Testis (tissue), 3 donors: Measurements from ENCODE around the gene SDHB. TPM values are rescaled to one million over a fixed set of nuclear protein-coding genes. Genes with fewer than 3 reads are reported as not detected.

Experiments
- DNase-seq: peaks from one replicate; pipeline ENCODE4 v3.0.0-alpha.2; 2019
- H3K27ac ChIP-seq, 2 donors: fragments of 200-600 bp; sonication (generic); one replicate each; pipeline ENCODE4 v1.5.1; 2019
- H3K27me3 ChIP-seq: fragments of 200-600 bp; sonication (generic); one replicate; pipeline ENCODE4 v1.5.1; 2019
- H3K36me3 ChIP-seq: fragments of 200-600 bp; sonication (generic); one replicate; pipeline ENCODE4 v1.5.1; 2017; ENCODE audit warnings: low read depth; ENCODE audit errors: missing control alignments
- H3K4me1 ChIP-seq: fragments of 200-600 bp; sonication (generic); one replicate; pipeline ENCODE4 v1.5.1; 2019
- H3K4me3 ChIP-seq, 2 donors: fragments of 200-600 bp; sonication (generic); one replicate each; pipeline ENCODE4 v1.5.1; 2017 to 2019
- H3K9me3 ChIP-seq: fragments of 200-600 bp; sonication (generic); one replicate; pipeline ENCODE4 v1.5.1; 2017
- POLR2A ChIP-seq: fragments of 450-650 bp; IDR thresholded peaks from one replicate; pipeline ENCODE4 v1.6.1; 2017; ENCODE audit warnings: antibody characterized with exemption, mild to moderate bottlenecking, moderate library complexity
- WGBS, 2 donors: methylation state at CpG; one replicate each; pipeline ENCODE4 v1.1.5; 2018; 5-methylcytosine and 5-hydroxymethylcytosine counted together
- intact Hi-C: fragments of 100-400 bp; cut with DNase I; formaldehyde crosslinking; loops from one replicate; pipeline ENCODE4 v1.15.1; 2023; ENCODE audit warnings: low total_unique reads
- polyA plus RNA-seq: library from polyadenylated mRNA; stranded (reverse); fragments of 350-450 nt; fragmentation: Illumina TruSeq; extraction: RNeasy Lipid Tissue Mini Kit (QIAGEN cat#74804); gene quantifications from one replicate; pipeline ENCODE4 v1.2.3, GENCODE V29; 2014; ENCODE audit warnings: low read depth, low replicate concordance; ENCODE audit not compliant: insufficient read depth
- total RNA-seq, 2 donors: library from RNA; depleted of rRNA; stranded (reverse); fragments of >200 nt; gene quantifications; one replicate each; pipeline ENCODE4 v1.2.3, GENCODE V29; 2016
- TF ChIP-seq, protein P1 (sequence below), 3 experiments: fragments of 450-650 bp in 2 of 3; fragments of 200-600 bp in 1 of 3; sonication (generic) in 1 of 3; IDR thresholded peaks; one replicate each; pipeline ENCODE4 v1.5.1; 2016 to 2019; ENCODE audit warnings: antibody characterized with exemption in 3 of 3, mild to moderate bottlenecking in 2 of 3, moderate library complexity in 1 of 3

Gene SDHB
- total and polyA plus RNA-seq, 3 donors from 2014 or later, result 96.1 to 160 (median 107) TPM

DNA sequence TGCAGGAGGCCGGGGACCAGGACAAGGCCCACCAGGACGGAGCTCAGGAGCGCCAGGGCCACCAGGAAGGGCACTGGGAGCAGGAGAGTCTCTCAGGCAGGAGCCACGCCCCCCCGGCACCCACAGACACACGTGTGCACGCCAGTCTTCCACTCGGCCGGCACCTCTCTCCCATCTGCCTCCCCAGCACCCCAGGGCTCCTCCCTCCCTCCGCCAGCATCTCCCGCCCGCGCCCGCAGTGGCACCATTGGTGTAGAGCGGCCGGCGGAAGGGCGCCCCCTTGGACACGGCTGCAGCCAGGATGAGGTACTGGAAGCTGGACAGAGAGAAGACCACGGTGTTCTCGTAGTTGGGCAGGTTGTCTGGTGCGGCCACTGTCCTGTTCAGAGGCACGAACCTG, 67.3 kb downstream of the SDHB start:
- no peak for DNase-seq
- Histone ChIP-seq H3K9me3 (no peaks in the 10 kb centered on the region), H3K4me3 (no peak overlapping the region), H3K27me3 (no peaks in the 10 kb centered on the region), H3K4me1 (no peaks in the 10 kb centered on the region), H3K27ac (no peak overlapping the region), H3K36me3 (no peaks in the 10 kb centered on the region)
- intact Hi-C loops, result no loop called here
- WGBS, 2 donors, result 89 to 92% methylated on average over 13 to 23 of the region's 23 CpGs
- TF ChIP-seq, protein P1, sequence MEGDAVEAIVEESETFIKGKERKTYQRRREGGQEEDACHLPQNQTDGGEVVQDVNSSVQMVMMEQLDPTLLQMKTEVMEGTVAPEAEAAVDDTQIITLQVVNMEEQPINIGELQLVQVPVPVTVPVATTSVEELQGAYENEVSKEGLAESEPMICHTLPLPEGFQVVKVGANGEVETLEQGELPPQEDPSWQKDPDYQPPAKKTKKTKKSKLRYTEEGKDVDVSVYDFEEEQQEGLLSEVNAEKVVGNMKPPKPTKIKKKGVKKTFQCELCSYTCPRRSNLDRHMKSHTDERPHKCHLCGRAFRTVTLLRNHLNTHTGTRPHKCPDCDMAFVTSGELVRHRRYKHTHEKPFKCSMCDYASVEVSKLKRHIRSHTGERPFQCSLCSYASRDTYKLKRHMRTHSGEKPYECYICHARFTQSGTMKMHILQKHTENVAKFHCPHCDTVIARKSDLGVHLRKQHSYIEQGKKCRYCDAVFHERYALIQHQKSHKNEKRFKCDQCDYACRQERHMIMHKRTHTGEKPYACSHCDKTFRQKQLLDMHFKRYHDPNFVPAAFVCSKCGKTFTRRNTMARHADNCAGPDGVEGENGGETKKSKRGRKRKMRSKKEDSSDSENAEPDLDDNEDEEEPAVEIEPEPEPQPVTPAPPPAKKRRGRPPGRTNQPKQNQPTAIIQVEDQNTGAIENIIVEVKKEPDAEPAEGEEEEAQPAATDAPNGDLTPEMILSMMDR (IDR thresholded peaks at IDR 0.05), result no peak
- TF ChIP-seq POLR2A, result no peak

DNA sequence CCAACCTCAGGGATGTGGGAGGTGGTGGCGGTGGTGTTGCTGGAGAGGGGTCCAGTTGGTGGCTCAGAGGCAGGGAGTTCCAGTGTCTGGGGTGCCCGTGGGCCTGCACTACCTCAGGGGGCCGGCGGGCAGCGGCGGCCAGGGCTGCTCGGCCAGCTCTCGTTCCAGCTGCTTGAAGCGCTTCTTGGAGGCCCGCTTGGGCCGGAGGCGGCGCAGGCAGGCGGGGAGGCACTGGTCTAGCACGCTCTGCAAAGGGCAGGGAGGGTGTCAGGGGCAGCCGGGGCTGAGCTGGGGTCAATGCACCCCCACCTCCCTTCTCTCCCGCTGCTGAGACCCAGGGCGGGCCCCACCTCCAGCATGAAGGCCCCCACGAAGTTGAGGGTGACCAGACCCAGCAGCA, 67.7 kb downstream of the SDHB start:
- intact Hi-C loops, result no loop called here
- no peak overlapping the region for H3K4me3 ChIP-seq
- no peak overlapping the region for H3K27ac ChIP-seq
- no peaks in the 10 kb centered on the region for H3K4me1 ChIP-seq
- H3K9me3 ChIP-seq, result no peaks in the 10 kb centered on the region
- no peaks in the 10 kb centered on the region for H3K36me3 ChIP-seq
- H3K27me3 ChIP-seq, result no peaks in the 10 kb centered on the region
- DNase-seq, result no peak
- 87 to 93% methylated on average over 5 to 19 of the region's 19 CpGs for WGBS, 2 donors
- TF ChIP-seq POLR2A, result no peak
- TF ChIP-seq, protein P1 (IDR thresholded peaks at IDR 0.05), result no peak

DNA sequence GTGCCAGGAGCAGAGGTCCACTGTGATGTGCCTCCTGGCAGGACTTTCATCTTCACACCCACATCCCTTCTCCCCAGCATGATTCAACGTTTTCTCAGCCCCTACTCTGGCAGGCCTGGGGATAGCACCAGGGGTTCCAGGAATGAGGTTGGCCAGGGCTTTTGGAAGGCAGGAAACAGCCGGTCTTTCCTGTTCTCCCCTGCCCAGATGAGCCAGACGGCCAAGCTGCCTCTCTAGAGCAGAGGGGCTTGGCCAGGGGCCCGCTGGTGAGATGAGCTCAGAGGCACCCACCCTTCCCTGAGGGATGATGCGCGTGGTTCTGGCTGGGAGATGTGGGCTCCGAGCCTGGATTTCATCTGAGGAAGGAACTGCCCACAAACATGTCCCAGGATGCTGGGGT, 69.1 kb downstream of the SDHB start:
- Histone ChIP-seq H3K9me3 (no peaks in the 10 kb centered on the region), H3K36me3 (no peaks in the 10 kb centered on the region), H3K4me3 (no peak overlapping the region), H3K4me1 (no peaks in the 10 kb centered on the region), H3K27me3 (no peaks in the 10 kb centered on the region), H3K27ac (peak overlapping the region in 1 of 2 donors; percentile 56)
- peak; percentile 74 for DNase-seq
- intact Hi-C loops, result no loop called here
- 60 to 68% methylated on average over 4 to 7 of the region's 7 CpGs for WGBS, 2 donors
- TF ChIP-seq POLR2A, result no peak
- TF ChIP-seq, protein P1 (IDR thresholded peaks at IDR 0.05), result no peak

DNA sequence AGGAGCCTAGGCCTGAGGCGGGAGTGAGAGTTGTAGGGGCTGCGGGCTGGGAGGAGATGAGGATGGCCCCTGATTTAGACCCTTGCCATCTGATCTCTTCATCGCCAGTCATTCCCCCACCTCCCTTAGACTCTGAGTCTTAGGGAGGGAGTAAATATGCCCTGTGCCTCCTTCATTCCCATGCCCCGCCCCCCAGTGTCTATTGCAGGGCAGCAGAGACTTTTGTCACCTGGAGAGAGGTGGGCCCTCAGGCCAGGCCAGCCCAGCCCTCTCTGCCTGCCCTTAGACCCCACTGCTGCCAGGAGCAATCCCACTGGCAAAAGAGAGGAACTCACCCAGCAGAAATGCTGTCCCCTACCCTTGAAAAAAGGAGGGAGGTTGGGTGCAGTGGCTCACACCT, 70.2 kb downstream of the SDHB start:
- WGBS, 2 donors, result 93 to 100% methylated on average over 4 of the region's 4 CpGs
- Histone ChIP-seq H3K36me3 (no peaks in the 10 kb centered on the region), H3K27ac (no peak overlapping the region), H3K9me3 (no peaks in the 10 kb centered on the region), H3K4me1 (no peaks in the 10 kb centered on the region), H3K27me3 (no peaks in the 10 kb centered on the region), H3K4me3 (no peak overlapping the region)
- DNase-seq, result no peak
- TF ChIP-seq, protein P1 (IDR thresholded peaks at IDR 0.05), result no peak
- no peak for TF ChIP-seq POLR2A
- intact Hi-C loops, result no loop called here

DNA sequence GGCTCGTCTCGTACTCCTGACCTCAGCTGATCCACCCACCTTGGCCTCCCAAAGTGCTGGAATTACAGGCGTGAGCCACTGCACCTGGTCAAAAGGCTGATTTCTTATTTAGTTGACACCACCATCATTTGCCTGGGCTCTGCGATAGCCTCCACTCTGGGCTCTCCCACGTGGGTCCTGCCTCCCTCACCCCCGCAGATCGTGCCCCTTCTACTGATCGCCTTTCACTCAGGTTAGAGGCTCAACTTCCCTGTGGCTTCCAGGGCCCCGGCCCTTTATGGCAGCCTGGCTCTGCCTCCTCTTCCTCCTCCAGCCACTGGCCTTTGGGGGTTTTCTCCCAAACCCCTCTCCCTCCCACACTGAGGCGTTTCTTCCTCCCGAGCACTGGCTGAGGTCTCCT, 70.9 kb downstream of the SDHB start:
- Histone ChIP-seq H3K4me1 (no peaks in the 10 kb centered on the region), H3K27ac (no peak overlapping the region), H3K27me3 (no peaks in the 10 kb centered on the region), H3K36me3 (no peaks in the 10 kb centered on the region), H3K4me3 (no peak overlapping the region), H3K9me3 (no peaks in the 10 kb centered on the region)
- intact Hi-C loops, result no loop called here
- no peak for DNase-seq
- 73 to 86% methylated on average over 11 of the region's 11 CpGs for WGBS, 2 donors
- no peak for TF ChIP-seq POLR2A
- TF ChIP-seq, protein P1 (IDR thresholded peaks at IDR 0.05), result no peak
